GM03348 (cell line): ENCODE data around the gene ZNF789.
"Not testable (repeated sequence)": the region's sequence is repeated elsewhere in the genome, so short reads cannot be mapped to it uniquely, and the experiment has no call there.

ENCODE experiments used
- DNase-seq: peaks from one replicate; pipeline ENCODE4 v3.0.0; 2012; ENCODE audit warnings: low spot score

ZNF789 gene

DNA sequence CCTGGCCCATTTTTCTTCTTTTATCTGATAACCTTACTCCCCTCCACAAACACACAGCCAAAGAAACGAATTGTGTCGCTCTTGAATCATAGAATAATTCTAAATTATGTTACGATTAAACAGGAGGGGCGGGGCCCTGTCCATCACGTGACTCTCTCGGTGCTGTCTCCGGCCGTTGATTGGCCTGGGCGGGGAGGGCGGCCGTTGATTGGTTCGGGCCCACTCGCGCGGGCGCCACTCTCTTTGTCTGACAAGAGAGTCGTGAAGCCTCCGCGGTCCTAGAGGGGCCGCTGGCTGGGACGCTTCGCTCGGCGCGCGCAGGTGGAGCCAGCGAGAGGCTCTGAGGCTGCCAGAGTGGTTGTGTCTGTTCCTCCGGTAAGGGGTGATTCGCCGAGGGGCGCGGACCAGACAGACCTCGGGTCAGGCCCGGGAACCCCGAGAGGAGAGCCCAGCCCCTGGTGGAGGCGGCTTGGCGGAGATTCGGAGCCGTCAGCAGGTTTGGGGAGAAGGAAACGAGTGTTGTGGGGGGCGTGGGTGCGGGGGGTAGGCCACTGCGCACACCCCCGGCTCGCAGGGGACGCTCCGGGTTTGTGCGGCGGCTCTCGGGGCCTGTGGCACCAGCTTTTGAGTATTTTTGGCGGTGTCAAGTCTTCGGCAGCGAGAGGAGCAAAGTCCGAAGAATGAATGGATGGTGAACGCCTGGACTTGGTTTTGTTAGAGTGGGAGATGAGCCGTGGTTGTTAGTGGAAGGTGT, at the start of gene ZNF789:
TSS of gene ZNF789 (plus strand) at position 330 of the 754 bp plus-strand sequence. CDS start 3,567 bp downstream, outside the sequence.
- peak; percentile 99 for DNase-seq

DNA sequence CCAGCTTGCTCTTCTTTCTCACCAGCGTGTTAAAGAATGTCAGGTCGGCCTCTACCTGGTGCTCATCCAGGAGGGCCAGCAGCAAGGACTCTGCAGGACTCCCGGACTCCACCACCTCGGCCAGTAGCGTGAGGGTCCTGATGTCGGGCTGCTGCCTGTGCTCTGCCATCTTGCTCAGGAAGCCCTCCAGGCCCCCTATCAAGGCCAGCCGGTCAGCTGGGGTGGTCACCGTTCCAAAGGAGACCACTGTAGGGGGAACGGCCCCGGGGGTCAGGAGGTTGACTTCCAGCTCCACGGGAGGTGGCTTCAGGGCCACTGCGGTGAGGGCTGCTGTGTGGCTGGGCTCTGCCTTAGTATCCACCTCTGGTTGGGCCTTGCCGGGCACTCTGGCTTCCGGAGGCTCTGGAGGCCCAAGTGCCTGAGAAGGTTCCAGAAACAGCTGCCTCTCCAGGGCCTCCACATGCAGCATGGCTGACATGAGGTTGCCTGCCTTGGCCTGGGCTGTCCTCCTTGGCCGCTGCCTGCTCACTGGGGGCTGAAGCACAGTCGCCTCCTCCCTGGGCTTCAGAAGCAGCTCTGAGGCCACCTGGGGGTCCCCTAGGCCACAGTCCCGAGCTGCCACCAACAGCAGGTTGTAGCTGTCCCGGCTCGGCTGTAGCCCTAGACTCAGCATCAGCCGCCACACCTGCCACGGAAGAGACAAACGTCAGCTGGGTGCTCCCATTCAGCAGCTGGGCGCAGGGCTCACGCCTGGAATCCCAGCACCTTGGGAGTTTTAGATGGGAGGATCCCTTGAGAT, 47.6 kb upstream of the ZNF789 start:
- no peak for DNase-seq

- no peak for DNase-seq
These were observed 43.6 kb upstream of the ZNF789 start for GRCh38 chr7:99428972-99429566.

GRCh38 chr7:99429756-99430155, 42.9 kb upstream of the ZNF789 start:
- DNase-seq, result no peak

GRCh38 chr7:99431756-99432540, 40.7 kb upstream of the ZNF789 start:
- not testable (repeated sequence) for DNase-seq

GRCh38 chr7:99433158-99433557, 39.5 kb upstream of the ZNF789 start:
- no peak for DNase-seq

DNA sequence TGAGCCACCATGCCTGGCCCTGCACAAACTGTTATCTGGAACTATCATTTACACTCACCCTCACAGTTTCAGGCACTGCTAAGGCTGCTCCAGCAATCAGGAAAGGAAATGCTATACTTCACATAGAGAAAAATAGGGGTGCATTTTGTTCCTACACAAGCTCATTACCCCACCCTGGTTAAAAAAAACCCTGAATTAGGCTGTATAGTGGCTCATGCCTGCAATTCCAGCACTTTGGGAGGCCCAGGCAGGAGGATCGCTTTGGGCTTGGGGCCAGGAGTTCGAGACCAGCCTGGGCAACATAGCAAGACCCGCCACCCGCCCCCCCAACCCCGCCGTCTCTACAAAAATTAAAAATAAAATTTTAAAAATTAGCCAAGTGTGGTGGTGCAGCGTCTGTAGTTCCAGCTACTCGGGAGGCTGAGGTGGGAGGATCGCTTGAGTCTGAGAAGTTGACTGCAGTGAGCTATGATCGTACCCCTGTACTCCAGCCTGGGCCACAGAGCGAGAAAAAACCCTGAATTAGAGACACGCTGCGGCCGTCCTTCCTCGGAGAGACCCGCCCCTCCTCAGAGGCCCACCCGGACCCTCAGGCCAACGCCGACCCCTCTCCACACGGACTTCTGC, 34.6 kb upstream of the ZNF789 start:
- no peak for DNase-seq

- peak; percentile 99 for DNase-seq
These were observed 33.9 kb upstream of the ZNF789 start, which contains the start of the genes CPSF4 and PTCD1 for GRCh38 chr7:99438573-99439480. Gene CPSF4, plus strand, starts transcription at chr7:99438943. Its CDS starts 140 bp downstream, at chr7:99439083. Gene PTCD1, minus strand, starts transcription at chr7:99438798. Its CDS starts 3,556 bp downstream, at chr7:99435242.

DNA sequence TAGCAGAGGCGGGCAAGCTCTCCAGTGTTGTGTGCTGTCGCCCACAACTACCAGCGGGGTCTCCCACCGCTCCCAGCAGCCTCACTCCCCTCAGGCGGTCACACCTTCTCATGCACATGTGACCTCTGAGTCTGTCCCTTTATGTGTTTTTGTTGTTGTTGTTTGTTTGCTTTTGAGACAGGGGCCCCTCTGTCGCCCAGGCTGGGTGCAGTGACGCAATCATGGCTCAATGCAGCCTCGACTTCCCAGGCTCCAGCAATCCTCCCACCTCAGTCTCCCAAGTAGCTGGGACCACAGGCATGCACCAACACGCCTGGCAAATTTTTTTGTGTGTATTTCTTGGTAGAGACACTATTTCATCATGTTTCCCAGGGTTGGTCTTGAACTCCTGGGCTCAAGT, 32.5 kb upstream of the ZNF789 start:
- DNase-seq, result no peak

GRCh38 chr7:99446096-99446495, 26.6 kb upstream of the ZNF789 start:
- DNase-seq, result no peak

DNA sequence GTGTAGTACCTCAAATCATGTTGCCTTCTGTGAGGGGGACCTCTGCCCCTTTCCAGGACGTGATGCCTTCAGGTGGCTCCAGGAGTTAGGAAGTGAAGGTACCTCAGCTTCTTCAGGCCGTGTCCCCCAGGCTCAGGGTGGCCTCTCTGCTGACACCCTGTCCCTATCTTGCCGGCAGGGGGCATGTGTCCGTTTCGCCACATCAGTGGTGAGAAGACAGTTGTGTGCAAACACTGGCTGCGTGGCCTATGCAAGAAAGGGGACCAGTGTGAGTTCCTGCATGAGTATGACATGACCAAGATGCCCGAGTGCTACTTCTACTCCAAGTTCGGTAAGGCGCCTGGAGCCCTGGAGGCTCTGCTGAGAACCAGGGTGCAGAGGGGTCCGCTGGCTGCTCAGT, 24.7 kb upstream of the ZNF789 start:
- DNase-seq, result no peak

GRCh38 chr7:99448855-99449254, 23.8 kb upstream of the ZNF789 start:
- DNase-seq, result no peak

- no peak for DNase-seq
These were observed 23.4 kb upstream of the ZNF789 start for GRCh38 chr7:99449326-99449725.

GRCh38 chr7:99451936-99452335, 20.8 kb upstream of the ZNF789 start:
- DNase-seq, result no peak

GRCh38 chr7:99452541-99452940, 20.1 kb upstream of the ZNF789 start:
- DNase-seq, result no peak

GRCh38 chr7:99453105-99453504, 19.6 kb upstream of the ZNF789 start:
- DNase-seq, result no peak

GRCh38 chr7:99455874-99456273, 16.8 kb upstream of the ZNF789 start:
- DNase-seq, result no peak

- DNase-seq, result no peak
These were observed 16.4 kb upstream of the ZNF789 start for GRCh38 chr7:99456288-99456687.

GRCh38 chr7:99457050-99457649, 15.5 kb upstream of the ZNF789 start:
- no peak for DNase-seq
